ENCODE results near the gene CCDC88B. TPM values are rescaled to one million over a fixed set of nuclear protein-coding genes. Genes with fewer than 3 reads are reported as not detected.

CCDC88B gene
- total and polyA plus RNA-seq, 2 of the 8 experiments (the other 6 are each of a cell fraction or from before 2014, with no cell fraction given): 5.9 to 12.5 TPM

- Histone ChIP-seq H4K5ac (ENCODE audit: insufficient read length, low read depth, low read length) (no peak overlapping the region), H3K56ac (replicated peaks; ENCODE audit: insufficient read length, low read depth, low read length) (no peak overlapping the region), H3K4me1 (replicated peaks in 1 of 4; ENCODE audit: control insufficient read depth in 3 of 4, insufficient read depth in 4 of 4, low read length in 3 of 4) (peaks cover 3 to 14% (median 12%) of the 10 kb centered on the region in 4 experiments; a peak in 6 of 7 replicates), H2BK15ac (ENCODE audit: low read length) (0 out of 2 replicates have a peak overlapping the region, but pooled peaks have one; percentile 88), H3K9me3 (ENCODE audit: insufficient read depth in 2 of 2, low read depth in 1 of 2, low read length in 1 of 2) (no peaks in the 10 kb centered on the region), H2BK20ac (ENCODE audit: low read length) (no peak overlapping the region), H3K23me2 (ENCODE audit: low read depth, low read length) (peaks cover 8% of the 10 kb centered on the region; the same call in 1 of the 2 replicates), H3K27me3 (replicated peaks in 1 of 4; ENCODE audit: control insufficient read depth in 3 of 4, extremely low read depth in 1 of 4, insufficient read depth in 3 of 4, low read length in 3 of 4) (peaks cover 0 to 5% (median under 1%) of the 10 kb centered on the region in 4 experiments; a peak in 2 of 7 replicates), H3K18ac (ENCODE audit: extremely low read depth, low read length) (peak overlapping the region; percentile 13; the same call in 1 of the 2 replicates), H3K9ac (replicated peaks in 1 of 4; ENCODE audit: extremely low read depth in 1 of 4, low read depth in 3 of 4, low read length in 3 of 4) (peak overlapping the region in 3 of 4 experiments; percentile 4 to 55 (median 22); a peak in 3 of 7 replicates), H3K4me3 (ENCODE audit: extremely low read depth in 1 of 4, insufficient read depth in 2 of 4, low read depth in 3 of 4, low read length in 4 of 4) (peak overlapping the region; percentile 62 to 93 (median 83)), H4K8ac (ENCODE audit: extremely low read depth, insufficient read depth, low read length) (peak overlapping the region; percentile 7; the same call in 1 of the 2 replicates), H3K79me2 (ENCODE audit: control insufficient read depth in 1 of 2, insufficient read depth in 2 of 2, low read length in 2 of 2) (peaks cover 0 to 21% of the 10 kb centered on the region in 2 experiments; a peak in 2 of 4 replicates), H2BK5ac (ENCODE audit: low read depth, low read length) (no peak overlapping the region), H4K20me1 (replicated peaks in 1 of 2; ENCODE audit: control insufficient read depth in 1 of 2, insufficient read depth in 2 of 2, low read length in 2 of 2) (peaks cover 2 to 3% of the 10 kb centered on the region in 2 experiments), H3K36me3 (ENCODE audit: control insufficient read depth in 2 of 4, insufficient read depth in 4 of 4, low read length in 3 of 4) (no peaks in the 10 kb centered on the region), H4K91ac (replicated peaks; ENCODE audit: insufficient read length, low read length) (no peak overlapping the region), H3K27ac (ENCODE audit: low read depth, low read length) (no peak overlapping the region), H3K14ac (ENCODE audit: insufficient read length) (no peak overlapping the region), H2AK5ac (ENCODE audit: low read depth, low read length) (no peak overlapping the region), H3K23ac (ENCODE audit: insufficient read length) (no peak overlapping the region), H2BK120ac (replicated peaks; ENCODE audit: low read depth, low read length) (no peak overlapping the region), H3K79me1 (ENCODE audit: low read depth, low read length) (peaks cover 13% of the 10 kb centered on the region; the same call in 1 of the 2 replicates), H2BK12ac (ENCODE audit: low read depth, low read length) (0 out of 2 replicates have a peak overlapping the region, but pooled peaks have one; percentile 90), H2AFZ (ENCODE audit: low read length) (no peak overlapping the region), H3K4ac (replicated peaks; ENCODE audit: insufficient read length, low read depth, low read length) (no peak overlapping the region), H3K4me2 (ENCODE audit: insufficient read depth in 1 of 2, low read depth in 2 of 2, low read length in 2 of 2) (peak overlapping the region; percentile 96 to 98)
- ChIA-PET CTCF (ENCODE audit: partially characterized antibody) (interaction anchor here (0.6 to 20.8 kb wide), 6 partner anchors 11 to 253 kb away, joined by 3 to 614 read pairs (median 4); partner anchors contain the start of genes CCDC88B, PRDX5 and TRMT112), POLR2A (ENCODE audit: partially characterized antibody) (interaction anchor here (0.6 to 3.9 kb wide), 4 partner anchors 10 to 61 kb away, joined by 3 to 24 read pairs (median 4); partner anchors contain the start of genes PRDX5 and TRMT112)
- no peak for TF ChIP-seq JUN (IDR thresholded peaks at IDR 0.05; ENCODE audit: low read depth, low read length)
- TF ChIP-seq FOSL1 (IDR thresholded peaks at IDR 0.05; ENCODE audit: insufficient read depth, low read depth, low read length): no peak
- no peak for TF ChIP-seq SRF (IDR thresholded peaks at IDR 0.05; ENCODE audit: low read depth, low read length)
- no peak for TF ChIP-seq POU5F1 (IDR thresholded peaks at IDR 0.05; ENCODE audit: low read depth, low read length)
- no peak for TF ChIP-seq KDM1A (IDR thresholded peaks at IDR 0.05; ENCODE audit: borderline replicate concordance, low read length)
- no peak for TF ChIP-seq ATF2 (IDR thresholded peaks at IDR 0.05; ENCODE audit: low read length)
- no peak for TF ChIP-seq JUND (IDR thresholded peaks at IDR 0.05; ENCODE audit: low read length)
- TF ChIP-seq CHD1 (IDR thresholded peaks at IDR 0.05; ENCODE audit: low read depth, low read length): no peak
- TF ChIP-seq SIRT6 (IDR thresholded peaks at IDR 0.05; ENCODE audit: low read length): no peak
- WGBS, 2 experiments (ENCODE audit: extremely low coverage in 1 of 2, insufficient coverage in 1 of 2, insufficient read length in 1 of 2, insufficient replicate concordance in 2 of 2, low coverage in 1 of 2, low lambda C conversion rate in 2 of 2, missing lambda C conversion rate in 1 of 2): 88% methylated on average over 11 of the region's 15 CpGs; no CpG with 5 or more reads in 1 of the 2 experiments
- FAIRE-seq (no peak), DNase-seq (ENCODE audit: low read depth in 1 of 2, low spot score in 2 of 2) (no peak)
Measured at GRCh38 chr11:64306876-64307622, 33.0 kb upstream of the CCDC88B start.

Measured in H1 (cell line).